Panc1 (cell line): ENCODE results near the gene ANP32E. TPM values are rescaled to one million over a fixed set of nuclear protein-coding genes. Genes with fewer than 3 reads are reported as not detected.

Source experiments
- ATAC-seq: fragments of 200-7000 bp; cut with Tn5 transposase; 2 replicates; pipeline ENCODE4 v1.9.1; 2020; ENCODE audit warnings: mild to moderate bottlenecking, moderate library complexity
- BruUV-seq: library from RNA; stranded (reverse); fragments of 400-500 nt; replicated peaks from 2 replicates; lab custom pipeline; 2021; lab: Mats Ljungman, UMichigan
- CTCF ChIA-PET: fragments of 300-600 bp; sonication (Branson Sonifier 250); formaldehyde crosslinking; loops from one replicate; lab custom pipeline; 2022; ENCODE audit warnings: antibody characterized with exemption; lab: Charles Lee
- POLR2A ChIA-PET: fragments of 300-600 bp; sonication (Branson Sonifier 250); formaldehyde crosslinking; loops from one replicate; lab custom pipeline; 2022; ENCODE audit warnings: antibody characterized with exemption; lab: Charles Lee
- DNase-seq: peaks from one replicate; pipeline ENCODE4 v3.0.0-alpha.2; 2010; ENCODE audit warnings: low read depth, low spot score
- H3K27ac ChIP-seq: 2 replicates; pipeline ENCODE4 v1.5.1; 2011; ENCODE audit warnings: mild to moderate bottlenecking, low read length, inconsistent platforms
- H3K27me3 ChIP-seq: fragments of 200-500 bp; sonication (Bioruptor generic); 2 replicates; pipeline ENCODE4 v1.6.0; 2014; ENCODE audit warnings: low read length, inconsistent platforms; ENCODE audit not compliant: control insufficient read depth, insufficient read depth
- H3K36me3 ChIP-seq: fragments of 200-500 bp; sonication (Bioruptor generic); 2 replicates; pipeline ENCODE4 v1.5.1; 2014; ENCODE audit warnings: inconsistent platforms, mild to moderate bottlenecking, low read length, moderate library complexity; ENCODE audit not compliant: control insufficient read depth, insufficient read depth
- H3K4me1 ChIP-seq: 2 replicates; pipeline ENCODE4 v1.5.1; 2011; ENCODE audit warnings: inconsistent platforms, mild to moderate bottlenecking, low read length, moderate library complexity; ENCODE audit not compliant: control insufficient read depth, insufficient read depth
- H3K4me3 ChIP-seq, 2 experiments: 2 replicates each; pipeline ENCODE4 v1.5.1; 2011 to 2012; ENCODE audit warnings: low read depth in 2 of 2, low read length in 2 of 2, mild to moderate bottlenecking in 2 of 2, inconsistent platforms in 1 of 2, moderate library complexity in 1 of 2
- H3K9me3 ChIP-seq: fragments of 200-500 bp; sonication (Bioruptor generic); 2 replicates; pipeline ENCODE4 v1.5.1; 2014; ENCODE audit warnings: low read depth, mild to moderate bottlenecking, inconsistent platforms, low read length, moderate library complexity; ENCODE audit not compliant: control insufficient read depth, insufficient read depth
- POLR2AphosphoS5 ChIP-seq: IDR thresholded peaks from 2 replicates; pipeline ENCODE4 v1.6.1; 2012; ENCODE audit warnings: mild to moderate bottlenecking, low read depth, low read length, moderate library complexity
- SIN3A ChIP-seq: IDR thresholded peaks from 2 replicates; pipeline ENCODE4 v1.6.1; 2012; ENCODE audit warnings: low read depth, mild to moderate bottlenecking, low read length, moderate library complexity, borderline replicate concordance; ENCODE audit not compliant: insufficient read depth
- TCF7L2 ChIP-seq: IDR thresholded peaks from 2 replicates; pipeline ENCODE4 v1.6.1; 2011; ENCODE audit warnings: mild to moderate bottlenecking, low read depth, low read length, inconsistent platforms
- in situ Hi-C: cut with HindIII; loops from 2 replicates; pipeline ENCODE4 v1.10.0; 2016; ENCODE audit warnings: low sequenced_read_pairs, low pct_unique_long_range_greater_than_20kb
- intact Hi-C: fragments of 100-400 bp; cut with micrococcal nuclease; formaldehyde crosslinking; loops from one replicate; pipeline ENCODE4 v1.10.0; 2022; ENCODE audit not compliant: unreplicated experiment
- total RNA-seq: library from RNA; stranded (reverse); gene quantifications from one replicate; pipeline ENCODE4 v1.2.1, GENCODE V29; 2021; ENCODE audit not compliant: unreplicated experiment
- TF ChIP-seq, protein P1 (sequence below): fragments of 450-650 bp; IDR thresholded peaks from 2 replicates; pipeline ENCODE4 v1.5.1; 2017; ENCODE audit warnings: mild to moderate bottlenecking
- TF ChIP-seq, protein P2 (sequence below), 2 experiments: IDR thresholded peaks; 2 replicates each; pipeline ENCODE4 v1.6.1; 2011 to 2012; ENCODE audit warnings: low read depth in 2 of 2, control low read depth in 1 of 2, low read length in 1 of 2, mild to moderate bottlenecking in 1 of 2, moderate library complexity in 1 of 2; ENCODE audit not compliant: insufficient read depth in 1 of 2

The ANP32E gene
- total RNA-seq, 1 experiment from 2014 or later: 66.2 TPM

DNA sequence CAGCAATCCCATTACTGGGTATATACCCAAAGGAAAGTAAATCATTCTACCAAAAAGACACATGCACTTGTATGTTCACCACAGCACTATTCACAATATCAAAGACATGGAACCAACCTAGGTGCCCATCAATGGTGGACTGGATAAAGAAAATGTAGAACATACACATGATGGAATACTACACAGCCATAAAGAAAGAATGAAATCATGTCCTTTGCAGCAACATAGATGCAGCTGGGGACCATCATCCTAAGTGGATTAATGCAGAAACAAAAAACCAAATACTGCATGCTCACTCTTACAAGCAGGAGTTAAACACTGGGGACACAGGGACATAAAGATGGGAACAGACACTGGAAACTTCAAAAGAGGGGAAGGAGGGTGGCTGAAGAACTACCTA, 8.7 kb downstream of the ANP32E start:
- CTCF ChIA-PET: no interaction called here
- Histone ChIP-seq H3K4me3 (no peak overlapping the region), H3K9me3 (no peaks in the 10 kb centered on the region), H3K4me1 (no peaks in the 10 kb centered on the region), H3K36me3 (peaks cover 10% of the 10 kb centered on the region; the same call in 1 of the 2 replicates), H3K27ac (no peak overlapping the region), H3K27me3 (no peaks in the 10 kb centered on the region)
- ATAC-seq (no peak), DNase-seq (no peak)
- POLR2A ChIA-PET: no interaction called here
- no TSS peak for BruUV-seq
- TF ChIP-seq TCF7L2: no peak
- no peak for TF ChIP-seq SIN3A
- TF ChIP-seq, protein P1, sequence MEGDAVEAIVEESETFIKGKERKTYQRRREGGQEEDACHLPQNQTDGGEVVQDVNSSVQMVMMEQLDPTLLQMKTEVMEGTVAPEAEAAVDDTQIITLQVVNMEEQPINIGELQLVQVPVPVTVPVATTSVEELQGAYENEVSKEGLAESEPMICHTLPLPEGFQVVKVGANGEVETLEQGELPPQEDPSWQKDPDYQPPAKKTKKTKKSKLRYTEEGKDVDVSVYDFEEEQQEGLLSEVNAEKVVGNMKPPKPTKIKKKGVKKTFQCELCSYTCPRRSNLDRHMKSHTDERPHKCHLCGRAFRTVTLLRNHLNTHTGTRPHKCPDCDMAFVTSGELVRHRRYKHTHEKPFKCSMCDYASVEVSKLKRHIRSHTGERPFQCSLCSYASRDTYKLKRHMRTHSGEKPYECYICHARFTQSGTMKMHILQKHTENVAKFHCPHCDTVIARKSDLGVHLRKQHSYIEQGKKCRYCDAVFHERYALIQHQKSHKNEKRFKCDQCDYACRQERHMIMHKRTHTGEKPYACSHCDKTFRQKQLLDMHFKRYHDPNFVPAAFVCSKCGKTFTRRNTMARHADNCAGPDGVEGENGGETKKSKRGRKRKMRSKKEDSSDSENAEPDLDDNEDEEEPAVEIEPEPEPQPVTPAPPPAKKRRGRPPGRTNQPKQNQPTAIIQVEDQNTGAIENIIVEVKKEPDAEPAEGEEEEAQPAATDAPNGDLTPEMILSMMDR: no peak
- TF ChIP-seq POLR2AphosphoS5: no peak
- in situ Hi-C loops (no loop called here), intact Hi-C loops (no loop called here)

DNA sequence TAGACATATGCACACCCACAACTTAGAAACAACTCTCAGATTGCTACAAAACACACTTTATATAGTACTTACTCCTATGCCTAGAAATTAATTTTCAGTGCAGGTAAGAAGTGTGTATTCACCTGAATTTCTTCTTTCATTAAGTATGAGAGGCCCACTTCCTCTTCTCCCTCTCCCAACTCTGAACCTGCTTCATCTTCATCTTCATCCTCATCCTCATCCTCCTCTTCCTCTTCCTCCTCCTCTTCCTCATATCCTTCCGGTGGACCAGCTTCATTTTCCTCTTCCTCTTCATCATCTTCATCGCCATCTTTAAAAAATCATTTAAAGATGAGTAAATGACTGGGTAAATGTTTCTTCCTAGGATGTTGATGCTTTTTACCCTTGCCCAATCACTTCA, 9.4 kb downstream of the ANP32E start:
- Histone ChIP-seq H3K4me3 (no peak overlapping the region), H3K27ac (no peak overlapping the region), H3K9me3 (no peaks in the 10 kb centered on the region), H3K36me3 (peaks cover 10% of the 10 kb centered on the region; the same call in 1 of the 2 replicates), H3K27me3 (no peaks in the 10 kb centered on the region), H3K4me1 (no peaks in the 10 kb centered on the region)
- TF ChIP-seq SIN3A: no peak
- TF ChIP-seq, protein P2, sequence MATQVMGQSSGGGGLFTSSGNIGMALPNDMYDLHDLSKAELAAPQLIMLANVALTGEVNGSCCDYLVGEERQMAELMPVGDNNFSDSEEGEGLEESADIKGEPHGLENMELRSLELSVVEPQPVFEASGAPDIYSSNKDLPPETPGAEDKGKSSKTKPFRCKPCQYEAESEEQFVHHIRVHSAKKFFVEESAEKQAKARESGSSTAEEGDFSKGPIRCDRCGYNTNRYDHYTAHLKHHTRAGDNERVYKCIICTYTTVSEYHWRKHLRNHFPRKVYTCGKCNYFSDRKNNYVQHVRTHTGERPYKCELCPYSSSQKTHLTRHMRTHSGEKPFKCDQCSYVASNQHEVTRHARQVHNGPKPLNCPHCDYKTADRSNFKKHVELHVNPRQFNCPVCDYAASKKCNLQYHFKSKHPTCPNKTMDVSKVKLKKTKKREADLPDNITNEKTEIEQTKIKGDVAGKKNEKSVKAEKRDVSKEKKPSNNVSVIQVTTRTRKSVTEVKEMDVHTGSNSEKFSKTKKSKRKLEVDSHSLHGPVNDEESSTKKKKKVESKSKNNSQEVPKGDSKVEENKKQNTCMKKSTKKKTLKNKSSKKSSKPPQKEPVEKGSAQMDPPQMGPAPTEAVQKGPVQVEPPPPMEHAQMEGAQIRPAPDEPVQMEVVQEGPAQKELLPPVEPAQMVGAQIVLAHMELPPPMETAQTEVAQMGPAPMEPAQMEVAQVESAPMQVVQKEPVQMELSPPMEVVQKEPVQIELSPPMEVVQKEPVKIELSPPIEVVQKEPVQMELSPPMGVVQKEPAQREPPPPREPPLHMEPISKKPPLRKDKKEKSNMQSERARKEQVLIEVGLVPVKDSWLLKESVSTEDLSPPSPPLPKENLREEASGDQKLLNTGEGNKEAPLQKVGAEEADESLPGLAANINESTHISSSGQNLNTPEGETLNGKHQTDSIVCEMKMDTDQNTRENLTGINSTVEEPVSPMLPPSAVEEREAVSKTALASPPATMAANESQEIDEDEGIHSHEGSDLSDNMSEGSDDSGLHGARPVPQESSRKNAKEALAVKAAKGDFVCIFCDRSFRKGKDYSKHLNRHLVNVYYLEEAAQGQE (IDR thresholded peaks at IDR 0.05; ENCODE audit: insufficient read depth in 1 of 2, low read depth in 2 of 2, low read length in 1 of 2): no peak
- TF ChIP-seq, protein P1: no peak
- TF ChIP-seq POLR2AphosphoS5: no peak
- no peak for TF ChIP-seq TCF7L2
- no peak for DNase-seq
- no peak for ATAC-seq
- intact Hi-C loops: no loop called here
- ChIA-PET CTCF (no interaction called here), POLR2A (no interaction called here)
- BruUV-seq: no TSS peak
- in situ Hi-C loops: no loop called here
